Smooth muscle cell (in vitro differentiated cells): ENCODE results near the gene CDK14. TPM values are rescaled to one million over a fixed set of nuclear protein-coding genes. Genes with fewer than 3 reads are reported as not detected.
A peak's percentile ranks its signal among the peaks of the same experiment; 100 is the strongest.

ENCODE experiments used
- DNase-seq: peaks from one replicate; lab custom pipeline; 2025; ENCODE audit not compliant: unreplicated experiment; lab: John Stamatoyannopoulos, UW
- H2AFZ ChIP-seq: fragments of 200-600 bp; sonication (generic); 2 replicates; pipeline ENCODE4 v1.6.0; 2016; ENCODE audit warnings: antibody characterized with exemption, low read depth, mild to moderate bottlenecking
- H3F3A ChIP-seq: fragments of 200-600 bp; sonication (generic); 2 replicates; pipeline ENCODE4 v1.6.0; 2017; ENCODE audit warnings: antibody characterized with exemption, low read depth
- H3K27ac ChIP-seq: fragments of 200-600 bp; sonication (generic); 2 replicates; pipeline ENCODE4 v1.5.1; 2016; ENCODE audit warnings: low read depth, mild to moderate bottlenecking
- H3K27me3 ChIP-seq: fragments of 200-600 bp; sonication (generic); 2 replicates; pipeline ENCODE4 v1.6.1; 2016; ENCODE audit warnings: low read depth, mild to moderate bottlenecking
- H3K36me3 ChIP-seq: fragments of 200-600 bp; sonication (generic); 2 replicates; pipeline ENCODE4 v1.5.1; 2016; ENCODE audit warnings: low read depth
- H3K4me1 ChIP-seq: fragments of 200-600 bp; sonication (generic); 2 replicates; pipeline ENCODE4 v1.5.1; 2016; ENCODE audit warnings: low read depth
- H3K4me2 ChIP-seq: fragments of 200-600 bp; sonication (generic); 2 replicates; pipeline ENCODE4 v1.6.0; 2016; ENCODE audit warnings: mild to moderate bottlenecking
- H3K4me3 ChIP-seq: fragments of 200-600 bp; sonication (generic); 2 replicates; pipeline ENCODE4 v1.5.1; 2016; ENCODE audit warnings: mild to moderate bottlenecking
- H3K79me2 ChIP-seq: fragments of 200-600 bp; sonication (generic); 2 replicates; pipeline ENCODE4 v1.6.0; 2016; ENCODE audit warnings: low read depth, mild to moderate bottlenecking
- H3K9ac ChIP-seq: fragments of 200-600 bp; sonication (generic); 2 replicates; pipeline ENCODE4 v1.6.0; 2016; ENCODE audit warnings: low read depth
- H3K9me3 ChIP-seq: fragments of 200-600 bp; sonication (generic); replicated peaks from 2 replicates; pipeline ENCODE4 v1.5.1; 2016; ENCODE audit warnings: low read depth
- H4K20me1 ChIP-seq: fragments of 200-600 bp; sonication (generic); 2 replicates; pipeline ENCODE4 v1.6.0; 2016; ENCODE audit warnings: low read depth
- CTCF ChIP-seq: fragments of 200-600 bp; sonication (generic); IDR thresholded peaks from 2 replicates; pipeline ENCODE4 v1.5.1; 2017; ENCODE audit warnings: borderline replicate concordance, mild to moderate bottlenecking, antibody characterized with exemption; ENCODE audit not compliant: insufficient read depth, poor library complexity, severe bottlenecking
- WGBS: methylation state at CpG from one replicate; pipeline ENCODE4 v1.1.7; 2016; ENCODE audit warnings: low lambda C conversion rate; 5-methylcytosine and 5-hydroxymethylcytosine counted together
- polyA plus RNA-seq: library from polyadenylated mRNA; unstranded; fragments of >200 nt; fragmentation: Nextera tagmentation; extraction: Ambion mirVana; gene quantifications from 2 replicates; pipeline ENCODE4 v1.2.1, GENCODE V29; 2016
- total RNA-seq: library from RNA; depleted of rRNA; stranded (reverse); fragments of >200 nt; gene quantifications from 2 replicates; pipeline ENCODE4 v1.2.3, GENCODE V29; 2014

The CDK14 gene
- total and polyA plus RNA-seq, 2 experiments from 2014 or later, result 4.1 to 5.3 TPM

GRCh38 chr7:91064938-91065337 lies 468.8 kb downstream of the CDK14 start:
- Histone ChIP-seq H4K20me1 (no peaks in the 10 kb centered on the region), H3K4me1 (no peaks in the 10 kb centered on the region), H2AFZ (no peak overlapping the region), H3K4me3 (no peak overlapping the region), H3K4me2 (peak overlapping the region; percentile 37), H3K79me2 (no peaks in the 10 kb centered on the region), H3K27ac (peak overlapping the region; percentile 42), H3K36me3 (no peaks in the 10 kb centered on the region), H3K27me3 (no peaks in the 10 kb centered on the region), H3F3A (no peaks in the 10 kb centered on the region), H3K9me3 (no peaks in the 10 kb centered on the region), H3K9ac (no peak overlapping the region)
- no peak for TF ChIP-seq CTCF
- no peak for DNase-seq
- WGBS, result 55% methylated on average over 2 of the region's 2 CpGs

GRCh38 chr7:91066627-91067026 lies 470.5 kb downstream of the CDK14 start:
- no peak overlapping the region for H3K4me2 ChIP-seq
- H3K4me3 ChIP-seq, result no peak overlapping the region
- no peaks in the 10 kb centered on the region for H3K27me3 ChIP-seq
- H3K4me1 ChIP-seq, result no peaks in the 10 kb centered on the region
- no peaks in the 10 kb centered on the region for H3K36me3 ChIP-seq
- no peak overlapping the region for H3K27ac ChIP-seq
- TF ChIP-seq CTCF, result no peak
- WGBS, result 47% methylated on average over 4 of the region's 4 CpGs
- H3K9ac ChIP-seq, result no peak overlapping the region
- DNase-seq, result no peak
- H3K9me3 ChIP-seq, result no peaks in the 10 kb centered on the region
- no peaks in the 10 kb centered on the region for H4K20me1 ChIP-seq
- H2AFZ ChIP-seq, result no peak overlapping the region
- no peaks in the 10 kb centered on the region for H3F3A ChIP-seq
- H3K79me2 ChIP-seq, result no peaks in the 10 kb centered on the region

- H3K4me2 ChIP-seq, result no peak overlapping the region
- H2AFZ ChIP-seq, result no peak overlapping the region
- no peaks in the 10 kb centered on the region for H3K27me3 ChIP-seq
- no peaks in the 10 kb centered on the region for H3K36me3 ChIP-seq
- TF ChIP-seq CTCF, result no peak
- no peak overlapping the region for H3K4me3 ChIP-seq
- DNase-seq, result no peak
- no peaks in the 10 kb centered on the region for H4K20me1 ChIP-seq
- H3K9me3 ChIP-seq, result no peaks in the 10 kb centered on the region
- no peaks in the 10 kb centered on the region for H3K79me2 ChIP-seq
- H3F3A ChIP-seq, result no peaks in the 10 kb centered on the region
- WGBS, result 68% methylated on average over 3 of the region's 3 CpGs
- H3K27ac ChIP-seq, result no peak overlapping the region
- H3K4me1 ChIP-seq, result no peaks in the 10 kb centered on the region
- no peak overlapping the region for H3K9ac ChIP-seq
Measured at GRCh38 chr7:91067242-91067641, 471.1 kb downstream of the CDK14 start.

- Histone ChIP-seq H3K4me1 (no peaks in the 10 kb centered on the region), H3K4me2 (no peak overlapping the region), H3K36me3 (no peaks in the 10 kb centered on the region), H3F3A (no peaks in the 10 kb centered on the region), H3K27me3 (no peaks in the 10 kb centered on the region), H3K9me3 (no peaks in the 10 kb centered on the region), H3K4me3 (no peak overlapping the region), H3K79me2 (no peaks in the 10 kb centered on the region), H3K27ac (peak overlapping the region; percentile 55), H3K9ac (no peak overlapping the region), H4K20me1 (no peaks in the 10 kb centered on the region), H2AFZ (no peak overlapping the region)
- DNase-seq, result no peak
- 72% methylated on average over 5 of the region's 5 CpGs for WGBS
- TF ChIP-seq CTCF, result no peak
Measured at GRCh38 chr7:91068136-91068795, 472.1 kb downstream of the CDK14 start.
